Fibroblast of villous mesenchyme (primary cell): Measurements from ENCODE around the gene IL17REL. TPM values are rescaled to one million over a fixed set of nuclear protein-coding genes. Genes with fewer than 3 reads are reported as not detected.

ENCODE experiments used
- DNase-seq: peaks from one replicate; pipeline ENCODE4 v3.0.0-alpha.2; 2010; ENCODE audit warnings: low read depth
- H3K4me3 ChIP-seq: 2 replicates; pipeline ENCODE4 v1.5.1; 2011; ENCODE audit warnings: low read depth, mild to moderate bottlenecking, low read length
- total RNA-seq: library from RNA; depleted of rRNA; stranded (reverse); fragments of >200 nt; gene quantifications from 2 replicates; pipeline ENCODE4 v1.2.3, GENCODE V29; 2012
- TF ChIP-seq, protein P1 (sequence below): IDR thresholded peaks from 2 replicates; pipeline ENCODE4 v1.5.1; 2012; ENCODE audit warnings: low read depth, mild to moderate bottlenecking, low read length; ENCODE audit not compliant: insufficient read depth

The IL17REL gene
- total RNA-seq, 1 donor: not detected

GRCh38 chr22:50018608-50019285 is 6.2 kb upstream of the IL17REL start:
- TF ChIP-seq, protein P1, sequence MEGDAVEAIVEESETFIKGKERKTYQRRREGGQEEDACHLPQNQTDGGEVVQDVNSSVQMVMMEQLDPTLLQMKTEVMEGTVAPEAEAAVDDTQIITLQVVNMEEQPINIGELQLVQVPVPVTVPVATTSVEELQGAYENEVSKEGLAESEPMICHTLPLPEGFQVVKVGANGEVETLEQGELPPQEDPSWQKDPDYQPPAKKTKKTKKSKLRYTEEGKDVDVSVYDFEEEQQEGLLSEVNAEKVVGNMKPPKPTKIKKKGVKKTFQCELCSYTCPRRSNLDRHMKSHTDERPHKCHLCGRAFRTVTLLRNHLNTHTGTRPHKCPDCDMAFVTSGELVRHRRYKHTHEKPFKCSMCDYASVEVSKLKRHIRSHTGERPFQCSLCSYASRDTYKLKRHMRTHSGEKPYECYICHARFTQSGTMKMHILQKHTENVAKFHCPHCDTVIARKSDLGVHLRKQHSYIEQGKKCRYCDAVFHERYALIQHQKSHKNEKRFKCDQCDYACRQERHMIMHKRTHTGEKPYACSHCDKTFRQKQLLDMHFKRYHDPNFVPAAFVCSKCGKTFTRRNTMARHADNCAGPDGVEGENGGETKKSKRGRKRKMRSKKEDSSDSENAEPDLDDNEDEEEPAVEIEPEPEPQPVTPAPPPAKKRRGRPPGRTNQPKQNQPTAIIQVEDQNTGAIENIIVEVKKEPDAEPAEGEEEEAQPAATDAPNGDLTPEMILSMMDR: no peak
- no peak for DNase-seq

DNA sequence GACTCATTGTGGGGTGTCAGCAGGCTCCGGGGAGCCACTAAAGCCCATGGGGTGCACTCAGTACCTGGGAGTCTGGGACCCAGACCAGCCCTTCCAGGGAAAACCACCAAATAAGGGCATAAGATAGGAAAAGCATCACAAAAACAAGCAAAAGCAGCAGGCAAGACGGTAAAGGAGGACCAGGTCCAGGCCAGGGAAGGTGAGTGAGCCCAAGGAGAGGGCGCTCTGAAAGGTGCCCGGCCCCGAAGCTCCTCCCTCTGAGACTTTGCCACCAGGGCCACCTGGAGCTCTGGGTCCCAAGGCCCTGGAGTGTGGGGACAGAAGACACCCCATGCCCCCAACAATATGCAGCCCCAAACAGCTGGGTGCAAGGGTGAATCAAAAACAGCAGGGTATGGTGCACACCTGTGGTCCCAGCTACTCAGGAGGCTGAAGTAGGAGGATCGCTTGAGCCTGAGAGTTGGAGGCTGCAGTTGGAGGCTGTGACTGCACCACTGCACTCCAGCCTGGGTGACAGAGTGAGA is 5.2 kb upstream of the IL17REL start:
- DNase-seq: no peak
- H3K4me3 ChIP-seq: no peak overlapping the region
- TF ChIP-seq, protein P1: no peak

More at GRCh38 chr22:50018608-50019285, 6.2 kb upstream of the IL17REL start:
- no peak overlapping the region for H3K4me3 ChIP-seq

DNA sequence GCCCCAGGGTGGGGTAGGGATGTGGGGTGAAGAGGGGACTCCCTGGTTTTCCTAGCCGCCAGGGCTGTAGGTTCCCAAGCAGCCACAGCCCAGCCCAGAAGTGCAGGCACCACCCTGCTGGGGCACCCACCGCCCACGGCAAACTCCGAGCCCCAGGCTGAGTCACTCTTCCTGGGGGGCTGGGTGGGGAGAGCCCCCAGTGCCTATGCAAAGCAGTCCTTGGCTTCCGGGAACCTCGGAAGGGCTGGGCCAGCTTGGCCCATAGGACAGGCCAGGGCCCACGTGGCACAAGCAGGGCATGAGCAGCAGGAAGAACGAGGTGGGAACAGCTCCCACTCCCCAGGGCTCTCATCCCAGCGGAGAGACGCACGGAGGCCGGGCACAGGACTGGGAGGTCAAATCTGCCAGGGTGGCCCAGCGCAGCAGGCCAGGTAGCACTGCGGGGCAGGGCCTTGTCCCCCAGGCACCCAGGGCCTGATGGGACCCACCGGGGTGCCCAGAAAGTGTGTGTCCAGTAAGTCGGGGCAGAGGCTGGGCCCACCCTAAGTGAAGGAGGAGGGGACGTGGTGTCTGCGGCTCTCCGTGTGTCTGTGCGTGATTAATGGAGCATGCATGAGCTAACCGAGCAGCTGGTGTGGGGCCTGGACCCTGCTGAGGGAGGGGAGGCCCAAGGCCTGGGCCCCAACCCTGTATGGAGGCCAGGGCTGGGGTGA is 4.6 kb upstream of the IL17REL start:
- TF ChIP-seq, protein P1: no peak
- H3K4me3 ChIP-seq: no peak overlapping the region
- no peak for DNase-seq

- no peak overlapping the region for H3K4me3 ChIP-seq
- no peak for DNase-seq
- TF ChIP-seq, protein P1: no peak
These were observed 3.9 kb upstream of the IL17REL start for GRCh38 chr22:50016308-50016987.

DNA sequence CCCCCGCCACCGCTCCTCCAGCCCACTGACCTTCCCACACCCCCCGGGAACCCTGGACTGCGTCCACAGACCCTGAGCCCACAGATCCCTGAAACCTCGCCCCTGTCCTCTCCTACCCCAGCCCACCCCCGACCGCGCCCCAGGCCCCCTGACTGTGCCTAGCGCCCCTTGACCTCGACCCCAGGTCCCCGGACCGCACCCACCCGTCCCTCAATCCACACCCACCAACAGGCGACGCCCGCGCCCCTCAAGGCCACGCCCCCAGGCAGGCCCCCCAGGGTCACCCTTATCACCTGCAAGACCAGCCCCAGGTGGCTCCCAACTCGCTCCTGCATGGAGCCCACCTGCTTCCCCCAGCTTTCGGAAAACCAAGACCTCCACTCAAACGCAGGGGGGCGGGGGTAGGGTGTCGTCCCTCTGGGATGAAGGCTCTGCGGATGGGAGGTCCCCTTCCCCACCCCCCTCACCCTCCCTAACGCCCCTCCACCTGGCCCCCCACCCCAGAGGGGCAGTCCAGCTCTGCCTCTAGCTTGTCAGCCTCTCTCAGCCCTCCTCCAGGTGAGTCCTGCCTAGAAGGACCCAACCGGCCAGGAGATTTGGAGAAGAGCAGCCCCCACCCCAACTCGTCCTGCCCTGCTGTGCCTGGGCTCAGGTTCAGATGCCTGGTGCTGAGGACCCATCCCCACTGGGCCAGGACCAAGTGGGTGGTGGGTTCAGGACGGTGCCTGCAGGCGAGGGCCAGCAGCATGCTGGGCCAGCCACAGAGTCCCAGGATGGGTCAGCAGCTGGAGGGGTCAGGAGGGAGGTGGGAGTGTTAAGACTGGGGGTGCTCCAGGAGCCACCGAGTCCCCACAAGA is 3.1 kb upstream of the IL17REL start:
- no peak for DNase-seq
- TF ChIP-seq, protein P1: no peak

More for the DNA sequence above, 3.1 kb upstream of the IL17REL start:
- no peak overlapping the region for H3K4me3 ChIP-seq
